GM12873 (cell line): ENCODE data around the gene DPYD.

Source experiments
- CTCF ChIP-seq: IDR thresholded peaks from 2 replicates; pipeline ENCODE4 v1.5.1; 2012; ENCODE audit warnings: low read depth, mild to moderate bottlenecking, moderate library complexity, low read length, control low read depth; ENCODE audit not compliant: insufficient read depth; ENCODE audit errors: missing control alignments

DPYD gene

GRCh38 chr1:97867127-97867526 lies 53.7 kb downstream of the DPYD start:
- no peak for TF ChIP-seq CTCF

- no peak for TF ChIP-seq CTCF
Observed at GRCh38 chr1:97864615-97865014, 56.2 kb downstream of the DPYD start.

- TF ChIP-seq CTCF: no peak
Observed at GRCh38 chr1:97853221-97853620, 67.6 kb downstream of the DPYD start.

GRCh38 chr1:97849345-97850340 lies 71.2 kb downstream of the DPYD start:
- TF ChIP-seq CTCF: no peak

GRCh38 chr1:97845805-97846204 lies 75.0 kb downstream of the DPYD start:
- TF ChIP-seq CTCF: no peak

- no peak for TF ChIP-seq CTCF
Observed at GRCh38 chr1:97844552-97845089, 76.2 kb downstream of the DPYD start.

- TF ChIP-seq CTCF: no peak
Observed at GRCh38 chr1:97841338-97841737, 79.5 kb downstream of the DPYD start.
